NCI-H2107 (cell line): Measurements from ENCODE around the gene NKD1.

Experiments
- DNase-seq: peaks from one replicate; lab custom pipeline; 2025; lab: John Stamatoyannopoulos, UW

Gene NKD1

GRCh38 chr16:50696126-50696525 is 147.9 kb downstream of the NKD1 start:
- no peak for DNase-seq

DNA sequence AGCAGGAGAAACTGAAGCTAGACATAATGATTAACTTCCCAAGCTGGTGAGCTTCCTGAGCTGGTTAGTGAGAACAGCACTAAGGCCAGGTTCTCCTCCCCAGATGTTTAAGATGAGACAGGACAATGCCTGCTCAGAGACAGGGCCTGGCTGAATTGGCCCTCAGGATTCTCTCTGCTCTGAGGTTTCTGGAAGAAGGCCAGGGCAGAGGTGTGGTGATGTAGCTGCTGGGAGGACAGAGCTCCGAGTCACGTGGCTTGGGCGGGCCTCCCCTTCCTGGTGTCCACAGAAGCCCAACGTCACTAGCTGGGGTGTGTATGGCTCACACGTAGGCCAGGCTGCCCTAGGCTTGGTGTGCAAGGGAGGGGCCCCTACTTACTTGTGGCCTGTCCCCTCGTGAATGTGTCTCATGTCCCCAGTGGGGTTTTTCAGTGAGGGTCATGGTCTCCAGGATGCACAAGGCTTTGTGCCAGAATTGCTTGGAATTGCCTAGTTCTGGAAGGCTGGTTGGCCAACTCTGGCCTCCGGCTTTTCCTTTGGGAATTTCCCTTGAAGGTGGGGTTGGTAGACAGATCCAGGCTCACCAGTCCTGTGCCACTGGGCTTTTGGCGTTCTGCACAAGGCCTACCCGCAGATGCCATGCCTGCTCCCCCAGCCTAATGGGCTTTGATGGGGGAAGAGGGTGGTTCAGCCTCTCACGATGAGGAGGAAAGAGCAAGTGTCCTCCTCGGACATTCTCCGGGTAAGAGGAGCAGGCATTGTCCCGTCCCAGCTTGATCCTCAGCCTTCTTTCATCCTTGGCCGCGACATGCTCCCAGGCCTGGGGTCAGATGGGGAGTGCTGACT is 148.6 kb downstream of the NKD1 start:
- no peak for DNase-seq

- DNase-seq, result no peak
Measured at GRCh38 chr16:50697421-50697715, 149.2 kb downstream of the NKD1 start.

- no peak for DNase-seq
Measured at GRCh38 chr16:50697881-50698767, 149.9 kb downstream of the NKD1 start.
